ENCODE results near the gene NAA80. TPM values are rescaled to one million over a fixed set of nuclear protein-coding genes. Genes with fewer than 3 reads are reported as not detected.

NAA80 gene
- total RNA-seq, 2 donors from 2014 or later, result 9.7 to 12.8 TPM

- Mint-ChIP-seq H3K27me3 (ENCODE audit: insufficient read depth) (peaks cover 45% of the 10 kb centered on the region), H3K4me1 (peaks cover 19% of the 10 kb centered on the region), H3K27ac (no peak overlapping the region), H3K9me3 (peaks cover 7% of the 10 kb centered on the region), H3K36me3 (ENCODE audit: low read depth) (no peaks in the 10 kb centered on the region), H3K4me3 (no peak overlapping the region)
- Histone ChIP-seq H3K9me3 (ENCODE audit: control insufficient read depth, low read length) (no peaks in the 10 kb centered on the region), H3K27ac (ENCODE audit: low read depth, low read length) (no peak overlapping the region), H3K4me1 (ENCODE audit: control insufficient read depth, insufficient read depth, low read length) (peaks cover 3% of the 10 kb centered on the region), H3K9ac (ENCODE audit: extremely low read depth, low read length, poor library complexity, severe bottlenecking) (no peak overlapping the region), H3K4me3 (ENCODE audit: low read length) (no peak overlapping the region), H3K27me3 (ENCODE audit: control insufficient read depth, insufficient read depth, low read length, poor library complexity, severe bottlenecking) (peaks cover 35% of the 10 kb centered on the region), H3K36me3 (ENCODE audit: control insufficient read depth, insufficient read depth, low read length) (no peaks in the 10 kb centered on the region)
- no peak for DNase-seq
- TF ChIP-seq CTCF (conservative IDR thresholded peaks at IDR 0.05), result no peak
- WGBS, 2 experiments (ENCODE audit: insufficient coverage in 1 of 2, insufficient read length in 1 of 2), result 87 to 95% methylated on average over 9 to 10 of the region's 10 CpGs
Measured at GRCh38 chr3:50271314-50271936, 27.8 kb downstream of the NAA80 start.

- DNase-seq, result no peak
- no peak overlapping the region for H3K4me3 Mint-ChIP-seq
- no peak overlapping the region for H3K4me3 ChIP-seq (ENCODE audit: low read length)
- H3K4me1 Mint-ChIP-seq, result peaks cover 19% of the 10 kb centered on the region
- H3K4me1 ChIP-seq (ENCODE audit: control insufficient read depth, insufficient read depth, low read length), result peaks cover 3% of the 10 kb centered on the region
- H3K9me3 ChIP-seq (ENCODE audit: control insufficient read depth, low read length), result no peaks in the 10 kb centered on the region
- no peak overlapping the region for H3K27ac Mint-ChIP-seq
- peaks cover 27% of the 10 kb centered on the region for H3K27me3 ChIP-seq (ENCODE audit: control insufficient read depth, insufficient read depth, low read length, poor library complexity, severe bottlenecking)
- no peak overlapping the region for H3K9ac ChIP-seq (ENCODE audit: extremely low read depth, low read length, poor library complexity, severe bottlenecking)
- TF ChIP-seq CTCF (conservative IDR thresholded peaks at IDR 0.05), result no peak
- H3K36me3 ChIP-seq (ENCODE audit: control insufficient read depth, insufficient read depth, low read length), result no peaks in the 10 kb centered on the region
- WGBS, 2 experiments (ENCODE audit: insufficient coverage in 1 of 2, insufficient read length in 1 of 2), result 93 to 100% methylated on average over 6 to 19 of the region's 19 CpGs
- peaks cover 37% of the 10 kb centered on the region for H3K27me3 Mint-ChIP-seq (ENCODE audit: insufficient read depth)
- peaks cover 3% of the 10 kb centered on the region for H3K9me3 Mint-ChIP-seq
- H3K36me3 Mint-ChIP-seq (ENCODE audit: low read depth), result no peaks in the 10 kb centered on the region
- H3K27ac ChIP-seq (ENCODE audit: low read depth, low read length), result no peak overlapping the region
Measured at GRCh38 chr3:50270422-50271224, 28.6 kb downstream of the NAA80 start.

- no peaks in the 10 kb centered on the region for H3K9me3 ChIP-seq (ENCODE audit: control insufficient read depth, low read length)
- peaks cover 21% of the 10 kb centered on the region for H3K27me3 ChIP-seq (ENCODE audit: control insufficient read depth, insufficient read depth, low read length, poor library complexity, severe bottlenecking)
- no peak overlapping the region for H3K4me3 Mint-ChIP-seq
- H3K4me3 ChIP-seq (ENCODE audit: low read length), result no peak overlapping the region
- TF ChIP-seq CTCF (conservative IDR thresholded peaks at IDR 0.05), result no peak
- peaks cover 7% of the 10 kb centered on the region for H3K4me1 ChIP-seq (ENCODE audit: control insufficient read depth, insufficient read depth, low read length)
- H3K27ac ChIP-seq (ENCODE audit: low read depth, low read length), result no peak overlapping the region
- peaks cover 30% of the 10 kb centered on the region for H3K27me3 Mint-ChIP-seq (ENCODE audit: insufficient read depth)
- WGBS, 2 experiments (ENCODE audit: insufficient coverage in 1 of 2, insufficient read length in 1 of 2), result 92 to 97% methylated on average over 7 to 8 of the region's 8 CpGs
- no peak overlapping the region for H3K27ac Mint-ChIP-seq
- peaks cover 20% of the 10 kb centered on the region for H3K4me1 Mint-ChIP-seq
- DNase-seq, result no peak
- H3K36me3 Mint-ChIP-seq (ENCODE audit: low read depth), result no peaks in the 10 kb centered on the region
- no peaks in the 10 kb centered on the region for H3K9me3 Mint-ChIP-seq
- no peaks in the 10 kb centered on the region for H3K36me3 ChIP-seq (ENCODE audit: control insufficient read depth, insufficient read depth, low read length)
- H3K9ac ChIP-seq (ENCODE audit: extremely low read depth, low read length, poor library complexity, severe bottlenecking), result no peak overlapping the region
Measured at GRCh38 chr3:50269977-50270413, 29.2 kb downstream of the NAA80 start.

Measured in endodermal cell (in vitro differentiated cells).